Activated T-helper 1 cell treated with Interleukin-2 at 50 U/mL for 16 hours (primary cell): ENCODE results near the gene CDH23.

Experiments used
- DNase-seq: peaks from one replicate; pipeline ENCODE4 v3.0.0-alpha.2; 2020; ENCODE audit warnings: low read depth

The CDH23 gene

DNA sequence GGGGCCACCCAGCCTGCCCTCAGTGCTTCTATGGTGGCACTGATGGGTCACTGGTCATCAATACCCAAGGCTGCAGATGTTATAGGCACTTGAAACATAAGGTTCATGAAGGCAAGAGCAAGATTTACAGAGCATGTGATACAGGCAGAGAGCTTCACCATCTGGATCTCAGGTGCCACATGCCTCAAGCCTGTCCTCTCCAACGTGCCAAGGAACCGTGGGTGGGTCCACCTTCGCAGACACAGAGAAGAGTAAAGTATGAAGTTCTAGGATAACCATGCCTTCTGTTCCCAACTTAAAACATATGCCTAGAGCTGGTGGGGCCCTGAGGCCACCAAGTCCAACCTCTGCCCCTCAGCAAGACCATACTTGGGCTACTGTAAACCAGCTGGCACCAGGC is 26.7 kb upstream of the CDH23 start:
- DNase-seq, result no peak

DNA sequence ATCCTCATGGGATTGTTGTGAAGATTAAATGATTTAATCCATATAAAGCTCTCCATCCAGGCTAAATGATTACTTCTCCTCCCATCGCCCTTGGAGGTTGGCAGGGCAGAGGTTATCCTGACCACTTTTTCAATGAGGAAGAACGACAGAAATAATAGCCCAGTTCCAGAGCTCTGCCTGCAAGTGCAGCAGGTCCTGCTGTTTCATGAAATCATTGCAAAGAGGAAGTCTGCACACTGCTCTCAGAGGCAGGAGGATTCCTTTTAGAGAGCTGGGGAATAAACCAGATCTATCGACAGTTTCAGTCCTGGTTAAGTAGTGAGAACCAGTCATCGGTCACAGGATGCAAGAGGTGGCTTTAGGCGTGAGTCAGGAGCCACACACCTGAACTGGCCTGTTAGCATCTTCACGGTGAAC is 25.0 kb upstream of the CDH23 start:
- DNase-seq, result no peak

DNA sequence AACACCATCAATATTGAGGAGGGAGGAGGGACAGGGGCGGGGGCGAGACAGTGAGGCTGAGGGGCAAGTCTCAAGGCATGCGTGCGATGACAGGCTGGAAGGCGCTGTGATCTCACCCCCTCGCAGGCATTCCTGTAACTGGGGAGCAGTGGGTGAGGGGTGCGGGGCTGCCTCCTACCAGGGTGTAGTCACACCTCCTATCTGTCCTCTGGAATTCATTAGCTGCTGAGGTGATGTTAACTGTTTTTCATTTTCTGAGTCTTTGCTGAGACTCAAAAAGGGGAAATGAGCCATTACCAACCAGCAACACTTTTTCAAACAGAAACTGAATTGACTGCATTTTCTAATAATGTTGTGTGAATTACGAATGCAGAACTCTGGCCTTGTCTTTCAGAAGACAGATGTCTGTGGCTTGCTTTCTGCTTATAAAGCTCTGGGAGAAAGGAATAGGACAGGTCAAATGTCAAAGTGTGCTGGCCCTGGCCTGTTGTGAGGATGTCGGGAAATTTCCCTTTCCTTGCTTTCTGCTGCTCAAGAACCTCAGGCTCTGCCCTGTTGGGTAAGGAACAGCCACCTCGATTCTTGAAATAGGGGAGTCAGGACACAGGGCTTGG is 23.7 kb upstream of the CDH23 start:
- no peak for DNase-seq

DNA sequence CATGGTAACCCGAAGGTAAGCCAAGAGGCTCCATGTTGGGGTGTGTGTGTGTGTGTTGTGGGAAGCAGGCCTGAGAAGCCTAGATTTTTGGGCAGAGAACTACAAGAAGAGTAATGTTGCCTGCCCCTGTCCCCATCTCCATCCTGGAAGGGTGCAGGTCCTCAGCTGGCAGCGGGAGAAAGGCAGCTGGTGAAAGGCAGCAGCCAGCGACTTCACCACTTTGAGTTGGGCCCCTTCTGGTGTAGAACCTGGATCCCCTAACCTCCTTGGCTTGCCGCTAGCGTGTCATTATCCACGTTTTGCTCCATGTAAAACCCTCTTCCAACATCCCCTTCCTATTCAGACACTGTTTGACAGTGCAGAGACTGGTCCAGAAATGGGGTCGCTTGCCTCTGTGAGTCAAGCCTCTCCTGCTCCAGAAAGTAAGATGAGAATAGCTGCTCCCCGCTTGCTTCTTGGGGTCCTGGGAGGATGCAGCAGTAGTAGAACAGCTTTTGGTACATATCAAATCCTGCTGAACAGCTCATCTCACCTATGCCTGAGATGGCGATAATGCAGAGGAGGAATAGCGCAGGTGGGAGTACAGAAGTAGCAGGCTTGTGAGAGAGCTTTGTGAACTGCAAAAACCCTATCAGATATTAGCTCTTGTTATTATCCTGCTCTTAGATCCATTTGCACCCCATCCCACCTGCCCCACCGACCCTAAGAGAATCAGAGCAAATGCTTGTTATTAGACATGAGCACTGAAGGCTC is 22.1 kb upstream of the CDH23 start:
- no peak for DNase-seq

DNA sequence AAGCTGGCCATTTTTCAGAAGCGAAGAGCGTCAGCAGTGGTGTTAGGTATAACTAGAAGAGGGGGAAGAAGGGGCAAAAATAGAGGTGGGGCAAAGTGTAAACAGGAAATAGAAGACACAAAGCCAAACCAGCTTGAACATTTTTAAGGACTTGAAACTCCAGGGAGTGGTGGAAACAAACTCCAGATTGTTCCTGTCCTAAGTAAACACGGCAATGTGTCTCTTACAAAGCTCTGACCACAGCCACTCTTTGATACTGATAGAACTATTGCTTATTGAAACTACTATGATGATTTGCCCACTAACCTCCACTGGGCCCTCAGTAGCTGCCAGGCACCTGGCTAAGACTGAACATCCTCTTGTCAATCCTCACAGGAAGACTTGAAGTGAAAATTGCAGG is 20.8 kb upstream of the CDH23 start:
- DNase-seq, result no peak

DNA sequence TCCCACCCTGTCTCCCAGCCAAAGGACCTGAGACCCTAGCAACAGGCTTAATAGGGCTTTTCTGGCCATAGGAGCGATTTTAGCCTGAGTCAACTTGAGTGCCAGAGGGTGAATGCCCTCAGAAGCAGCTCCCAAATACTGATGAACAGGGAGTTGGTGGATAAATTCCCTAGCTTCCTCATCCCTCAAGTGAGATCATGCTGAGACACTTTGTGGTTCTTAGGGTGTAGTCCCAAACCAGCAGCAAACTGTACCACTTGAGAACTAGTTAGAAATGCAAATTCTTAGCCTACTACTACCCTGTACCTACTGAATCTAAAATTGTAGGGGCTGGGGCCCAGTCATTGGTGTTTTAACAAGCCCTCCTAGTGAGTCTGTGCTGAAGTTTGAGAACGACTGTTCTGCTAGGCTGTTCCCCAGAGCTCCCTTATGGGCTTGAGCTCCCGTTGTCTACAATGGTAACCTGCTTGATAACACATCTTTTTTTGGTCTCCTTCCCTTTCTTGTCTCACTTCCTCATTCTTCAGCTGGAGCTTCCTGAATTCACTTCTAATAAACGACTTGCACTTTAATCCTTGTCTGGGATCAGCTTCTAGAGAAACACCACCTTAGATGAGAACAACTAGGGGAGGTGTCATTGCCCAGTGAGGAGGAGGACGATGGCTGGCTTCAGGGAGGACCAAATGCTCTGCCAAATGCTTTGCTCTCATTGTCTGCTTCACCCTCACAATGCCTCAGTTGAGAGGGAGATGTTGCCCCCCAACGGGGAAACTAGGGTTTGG is 18.2 kb upstream of the CDH23 start:
- DNase-seq, result no peak

DNA sequence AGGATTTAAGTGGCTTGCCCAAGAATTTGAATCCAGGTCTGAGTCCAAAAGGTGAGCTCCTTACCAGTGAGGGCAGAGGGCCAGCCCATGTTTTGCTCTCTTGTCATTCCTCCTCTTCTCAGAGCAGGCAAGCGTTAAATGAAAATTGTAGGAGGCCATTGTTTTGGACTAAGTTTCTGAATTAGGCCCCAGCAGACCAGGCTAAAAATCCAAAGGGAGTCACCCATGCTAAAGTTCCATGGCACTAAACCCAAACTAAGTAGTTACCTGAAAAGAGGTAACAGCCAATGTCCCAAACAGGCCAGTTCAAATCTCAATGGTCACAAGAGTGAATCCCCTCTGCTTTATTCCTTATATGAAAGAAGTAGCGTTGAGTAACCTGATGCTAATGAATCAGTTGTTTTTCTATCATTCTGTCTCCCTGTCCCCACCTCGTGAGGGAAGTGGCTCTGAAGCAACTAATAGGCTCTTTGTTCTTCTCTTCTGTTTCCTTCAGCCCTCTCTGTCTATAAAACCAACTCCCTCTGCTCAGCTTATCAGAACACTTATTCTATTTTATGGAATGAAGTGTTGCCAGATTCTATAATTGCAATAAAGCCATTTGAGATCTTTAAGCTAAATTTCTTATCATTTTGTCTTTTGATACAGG is 17.5 kb upstream of the CDH23 start:
- no peak for DNase-seq

DNA sequence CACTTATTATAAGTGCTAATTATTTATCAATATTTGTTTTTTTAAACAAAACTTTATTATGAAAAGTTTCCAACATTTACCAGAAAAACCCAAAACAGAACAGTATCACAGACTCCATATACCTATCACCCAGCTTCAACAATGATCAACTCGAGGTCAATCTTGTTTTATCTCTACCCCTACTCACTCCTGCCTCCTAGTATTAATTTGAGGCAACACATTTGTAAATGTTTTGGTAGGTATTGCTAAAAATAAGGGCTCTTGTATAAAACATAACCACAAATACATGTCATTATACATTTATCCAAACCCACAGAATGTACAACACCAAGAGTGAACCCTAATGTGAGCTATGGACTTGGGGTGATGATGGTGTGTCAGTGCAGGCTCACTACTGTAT is 15.9 kb upstream of the CDH23 start:
- no peak for DNase-seq

- DNase-seq, result no peak
These were observed 15.1 kb upstream of the CDH23 start for GRCh38 chr10:71381611-71382010.

- no peak for DNase-seq
These were observed 14.7 kb upstream of the CDH23 start for GRCh38 chr10:71382028-71382427.

- no peak for DNase-seq
These were observed 14.0 kb upstream of the CDH23 start for GRCh38 chr10:71382757-71383156.

GRCh38 chr10:71383972-71384687 is 12.6 kb upstream of the CDH23 start:
- peak; percentile 55 for DNase-seq

DNA sequence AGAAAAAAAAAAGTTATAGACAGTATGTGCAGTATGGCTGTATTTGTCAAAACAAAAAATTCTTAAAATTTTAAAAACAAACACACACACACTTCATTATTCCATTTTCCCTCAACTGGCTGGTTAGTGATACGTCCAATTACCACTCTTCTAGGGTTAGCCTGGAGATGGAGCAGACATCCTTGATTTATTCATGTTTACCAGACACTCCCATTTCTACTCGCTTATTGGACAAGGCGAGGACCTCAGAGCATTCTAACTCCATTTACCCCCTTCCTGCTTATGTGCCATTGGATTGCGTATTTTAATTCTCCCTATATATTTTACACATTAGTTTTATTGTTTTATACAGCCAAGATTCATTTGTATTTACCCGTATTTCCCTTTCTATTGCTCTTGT is 8.5 kb upstream of the CDH23 start:
- no peak for DNase-seq

- no peak for DNase-seq
These were observed 8.0 kb upstream of the CDH23 start for GRCh38 chr10:71388583-71389310.

GRCh38 chr10:71389768-71390460 is 6.8 kb upstream of the CDH23 start:
- DNase-seq, result no peak

GRCh38 chr10:71390461-71390835 is 6.3 kb upstream of the CDH23 start:
- no peak for DNase-seq

DNA sequence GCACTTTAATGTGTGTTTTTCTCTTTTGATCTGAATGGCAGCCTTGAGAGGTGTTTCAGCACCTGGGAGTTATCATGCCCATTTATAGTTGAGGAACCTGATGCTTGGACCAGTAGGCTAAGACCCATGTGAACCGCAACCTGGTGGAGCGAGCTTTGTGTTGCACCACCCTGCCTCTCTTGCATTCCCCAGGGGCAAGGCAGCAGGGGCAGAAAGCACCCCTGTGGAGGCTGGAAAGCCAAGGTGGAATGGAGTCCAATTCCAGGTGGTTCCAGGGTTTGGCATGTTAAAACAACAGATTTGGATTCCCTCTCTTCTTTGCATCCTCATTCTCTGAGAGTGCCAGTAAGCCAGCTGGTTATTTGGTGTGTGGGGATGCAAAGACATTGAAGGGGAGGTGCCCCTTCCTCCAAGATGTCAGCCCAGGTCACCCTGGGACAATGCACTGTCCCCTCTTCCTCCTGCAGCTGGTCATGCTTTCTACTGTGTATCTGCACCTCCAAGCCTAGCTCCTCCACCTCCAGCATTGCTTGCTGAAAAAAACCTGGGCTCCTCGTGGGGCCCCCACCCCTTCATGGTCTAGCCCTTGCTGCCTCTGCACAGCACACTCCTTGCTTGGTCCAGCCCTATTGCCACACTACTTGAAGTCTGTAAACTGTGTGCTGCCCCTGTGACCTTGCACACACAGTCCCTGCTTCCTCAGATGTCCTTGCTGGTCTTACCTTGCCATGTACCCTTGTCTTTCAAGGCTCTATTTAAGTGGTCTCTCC is 5.6 kb upstream of the CDH23 start:
- DNase-seq, result no peak

DNA sequence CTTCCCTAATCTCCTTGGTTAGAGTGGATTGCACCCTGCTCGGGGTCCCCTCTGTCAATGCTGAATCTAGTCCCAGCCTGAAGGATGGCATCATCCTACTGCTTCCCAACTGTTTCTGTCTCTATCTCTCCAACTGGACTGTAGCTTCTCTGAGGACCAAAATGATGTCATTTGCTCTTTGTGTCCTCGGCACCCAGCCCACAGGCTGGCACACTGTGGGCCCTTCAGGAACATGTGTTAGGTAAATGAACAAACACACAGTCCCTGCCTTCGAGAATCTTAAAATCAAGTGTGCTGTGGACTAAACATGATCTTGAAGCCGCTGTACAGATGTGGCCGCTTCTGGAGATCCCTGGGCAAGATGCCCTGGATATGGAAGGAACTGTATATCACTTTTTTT is 5.0 kb upstream of the CDH23 start:
- no peak for DNase-seq

- DNase-seq, result no peak
These were observed 4.4 kb upstream of the CDH23 start for GRCh38 chr10:71392292-71392691.
